SKM-1 (cell line): ENCODE data around the gene FXYD2.

Source experiments
- DNase-seq: peaks from one replicate; lab custom pipeline; 2025; ENCODE audit not compliant: unreplicated experiment; lab: John Stamatoyannopoulos, UW

Gene FXYD2

DNA sequence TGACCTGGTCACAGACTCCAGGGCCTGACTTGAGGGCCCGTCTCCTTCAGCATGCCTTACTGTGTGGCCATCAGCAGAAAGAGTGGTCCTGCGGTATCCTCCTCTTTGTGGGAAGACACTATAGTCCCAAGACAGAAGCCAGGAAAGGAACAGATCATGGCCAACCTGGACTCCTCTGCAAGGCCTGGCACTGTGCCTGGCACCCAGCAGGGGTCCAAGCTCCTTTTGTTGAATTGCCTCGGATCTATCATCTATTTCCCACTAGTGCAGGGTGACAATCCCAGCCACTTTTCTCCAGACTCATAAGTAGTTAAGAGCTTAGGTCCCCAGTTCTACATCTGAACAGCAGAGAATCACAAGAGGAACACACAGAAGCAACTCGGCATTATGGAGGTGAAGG lies 54.5 kb downstream of the FXYD2 start:
- no peak for DNase-seq
